SK-N-SH treated with all-trans-retinoic acid at 6 μM for 48 hours (cell line): ENCODE results near the gene CIRBP.

ENCODE experiments used
- BACH2 ChIP-seq: fragments of 250-450 bp; sonication (Bioruptor Pico); IDR thresholded peaks from 2 replicates; pipeline ENCODE4 v1.9.0; 2021; ENCODE audit warnings: mild to moderate bottlenecking, borderline replicate concordance
- RARB ChIP-seq: fragments of 250-450 bp; sonication (Bioruptor Pico); IDR thresholded peaks from 2 replicates; pipeline ENCODE4 v1.8.0; 2021; ENCODE audit warnings: mild to moderate bottlenecking, moderate library complexity
- ZFP3 ChIP-seq: fragments of 250-450 bp; sonication (Bioruptor Pico); IDR thresholded peaks from 2 replicates; pipeline ENCODE4 v1.5.0; 2020; ENCODE audit warnings: mild to moderate bottlenecking, moderate library complexity
- ZNF8 ChIP-seq: fragments of 450-650 bp; formaldehyde crosslinking; IDR thresholded peaks from 2 replicates; pipeline ENCODE4 v1.5.0; 2020; ENCODE audit warnings: mild to moderate bottlenecking, moderate library complexity
- TF ChIP-seq, protein P1 (sequence below): fragments of 250-450 bp; sonication (Bioruptor Pico); IDR thresholded peaks from 2 replicates; pipeline ENCODE4 v1.5.0; 2020; ENCODE audit warnings: mild to moderate bottlenecking, moderate library complexity
- TF ChIP-seq, protein P2 (sequence below): fragments of 250-450 bp; sonication (Bioruptor Pico); IDR thresholded peaks from 2 replicates; pipeline ENCODE4 v1.8.0; 2020; ENCODE audit warnings: mild to moderate bottlenecking, moderate library complexity, borderline replicate concordance

DNA sequence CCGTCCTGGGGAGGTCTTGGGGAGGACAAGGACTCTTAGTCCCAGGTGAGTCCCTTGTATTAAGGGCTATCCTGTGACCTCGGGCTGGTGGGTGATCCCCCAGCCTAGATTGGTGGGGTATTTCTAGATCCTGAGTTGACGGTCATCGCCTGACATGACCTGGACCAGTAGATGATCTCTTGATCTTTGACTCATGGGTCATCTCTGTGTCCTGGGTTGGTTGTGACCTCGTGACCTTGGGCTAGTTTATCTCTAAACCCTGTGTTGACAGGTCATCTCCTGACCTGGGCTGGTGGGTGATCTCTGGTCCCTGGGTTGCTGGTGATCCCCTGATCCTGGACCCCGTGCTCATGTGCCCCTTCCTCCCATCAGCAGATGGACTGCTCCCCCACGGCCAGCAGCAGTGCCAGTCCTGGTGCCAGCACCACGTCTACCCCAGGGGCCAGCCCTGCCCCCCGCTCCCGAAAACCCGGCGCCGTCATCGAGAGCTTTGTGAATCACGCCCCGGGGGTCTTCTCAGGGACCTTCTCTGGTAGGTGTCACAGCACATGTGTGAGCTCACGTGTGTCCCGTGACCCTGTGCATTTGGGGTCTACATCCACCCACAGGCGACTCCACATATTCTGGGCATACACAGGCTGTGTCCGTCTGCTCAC lies 14.5 kb upstream of the CIRBP start:
- TF ChIP-seq RARB (CRISPR knock-in tag) (no peak), ZFP3 (CRISPR knock-in tag) (no peak), ZNF8 (CRISPR knock-in tag) (no peak), BACH2 (no peak)
- TF ChIP-seq, protein P1, sequence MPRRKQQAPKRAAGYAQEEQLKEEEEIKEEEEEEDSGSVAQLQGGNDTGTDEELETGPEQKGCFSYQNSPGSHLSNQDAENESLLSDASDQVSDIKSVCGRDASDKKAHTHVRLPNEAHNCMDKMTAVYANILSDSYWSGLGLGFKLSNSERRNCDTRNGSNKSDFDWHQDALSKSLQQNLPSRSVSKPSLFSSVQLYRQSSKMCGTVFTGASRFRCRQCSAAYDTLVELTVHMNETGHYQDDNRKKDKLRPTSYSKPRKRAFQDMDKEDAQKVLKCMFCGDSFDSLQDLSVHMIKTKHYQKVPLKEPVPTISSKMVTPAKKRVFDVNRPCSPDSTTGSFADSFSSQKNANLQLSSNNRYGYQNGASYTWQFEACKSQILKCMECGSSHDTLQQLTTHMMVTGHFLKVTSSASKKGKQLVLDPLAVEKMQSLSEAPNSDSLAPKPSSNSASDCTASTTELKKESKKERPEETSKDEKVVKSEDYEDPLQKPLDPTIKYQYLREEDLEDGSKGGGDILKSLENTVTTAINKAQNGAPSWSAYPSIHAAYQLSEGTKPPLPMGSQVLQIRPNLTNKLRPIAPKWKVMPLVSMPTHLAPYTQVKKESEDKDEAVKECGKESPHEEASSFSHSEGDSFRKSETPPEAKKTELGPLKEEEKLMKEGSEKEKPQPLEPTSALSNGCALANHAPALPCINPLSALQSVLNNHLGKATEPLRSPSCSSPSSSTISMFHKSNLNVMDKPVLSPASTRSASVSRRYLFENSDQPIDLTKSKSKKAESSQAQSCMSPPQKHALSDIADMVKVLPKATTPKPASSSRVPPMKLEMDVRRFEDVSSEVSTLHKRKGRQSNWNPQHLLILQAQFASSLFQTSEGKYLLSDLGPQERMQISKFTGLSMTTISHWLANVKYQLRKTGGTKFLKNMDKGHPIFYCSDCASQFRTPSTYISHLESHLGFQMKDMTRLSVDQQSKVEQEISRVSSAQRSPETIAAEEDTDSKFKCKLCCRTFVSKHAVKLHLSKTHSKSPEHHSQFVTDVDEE (CRISPR knock-in tag), result no peak
- TF ChIP-seq, protein P2, sequence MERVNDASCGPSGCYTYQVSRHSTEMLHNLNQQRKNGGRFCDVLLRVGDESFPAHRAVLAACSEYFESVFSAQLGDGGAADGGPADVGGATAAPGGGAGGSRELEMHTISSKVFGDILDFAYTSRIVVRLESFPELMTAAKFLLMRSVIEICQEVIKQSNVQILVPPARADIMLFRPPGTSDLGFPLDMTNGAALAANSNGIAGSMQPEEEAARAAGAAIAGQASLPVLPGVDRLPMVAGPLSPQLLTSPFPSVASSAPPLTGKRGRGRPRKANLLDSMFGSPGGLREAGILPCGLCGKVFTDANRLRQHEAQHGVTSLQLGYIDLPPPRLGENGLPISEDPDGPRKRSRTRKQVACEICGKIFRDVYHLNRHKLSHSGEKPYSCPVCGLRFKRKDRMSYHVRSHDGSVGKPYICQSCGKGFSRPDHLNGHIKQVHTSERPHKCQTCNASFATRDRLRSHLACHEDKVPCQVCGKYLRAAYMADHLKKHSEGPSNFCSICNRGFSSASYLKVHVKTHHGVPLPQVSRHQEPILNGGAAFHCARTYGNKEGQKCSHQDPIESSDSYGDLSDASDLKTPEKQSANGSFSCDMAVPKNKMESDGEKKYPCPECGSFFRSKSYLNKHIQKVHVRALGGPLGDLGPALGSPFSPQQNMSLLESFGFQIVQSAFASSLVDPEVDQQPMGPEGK (CRISPR knock-in tag), result no peak
